PC-3 (cell line): ENCODE data around the gene OR1D5. TPM values are rescaled to one million over a fixed set of nuclear protein-coding genes. Genes with fewer than 3 reads are reported as not detected.

Experiments
- ATAC-seq: fragments of 200-7000 bp; cut with Tn5 transposase; 2 replicates; pipeline ENCODE4 v1.9.1; 2020; ENCODE audit warnings: mild to moderate bottlenecking, moderate library complexity
- BruUV-seq: library from RNA; stranded (reverse); fragments of 400-500 nt; replicated peaks from 2 replicates; lab custom pipeline; 2021; lab: Mats Ljungman, UMichigan
- CTCF ChIA-PET: fragments of 300-600 bp; sonication (Branson Sonifier 250); formaldehyde crosslinking; loops from one replicate; lab custom pipeline; 2022; ENCODE audit warnings: antibody characterized with exemption; lab: Charles Lee
- POLR2A ChIA-PET: fragments of 300-600 bp; sonication (Branson Sonifier 250); formaldehyde crosslinking; loops from one replicate; lab custom pipeline; 2022; ENCODE audit warnings: antibody characterized with exemption; ENCODE audit not compliant: unreplicated experiment; lab: Charles Lee
- DNase-seq: peaks from one replicate; pipeline ENCODE4 v3.0.0-alpha.2; 2015
- H2AFZ ChIP-seq: fragments of 300-600 bp; sonication (generic); 2 replicates; pipeline ENCODE4 v1.6.0; 2016; ENCODE audit warnings: antibody characterized with exemption, low read length
- H3F3A ChIP-seq: fragments of 300-600 bp; sonication (generic); one replicate; pipeline ENCODE4 v1.6.0; 2017; ENCODE audit warnings: antibody characterized with exemption, low read length, control low read depth, mild to moderate bottlenecking; ENCODE audit not compliant: unreplicated experiment
- H3K27ac ChIP-seq: fragments of 300-600 bp; sonication (generic); 2 replicates; pipeline ENCODE4 v1.5.1; 2016; ENCODE audit warnings: mild to moderate bottlenecking, low read length
- H3K27me3 ChIP-seq: fragments of 300-600 bp; sonication (generic); 2 replicates; pipeline ENCODE4 v1.6.1; 2016; ENCODE audit warnings: low read length, mixed read lengths
- H3K36me3 ChIP-seq: fragments of 300-600 bp; sonication (generic); 2 replicates; pipeline ENCODE4 v1.6.1; 2016; ENCODE audit warnings: low read depth, mixed run types, low read length, mixed read lengths
- H3K4me1 ChIP-seq: fragments of 300-600 bp; sonication (generic); 2 replicates; pipeline ENCODE4 v1.5.1; 2016; ENCODE audit warnings: low read length; ENCODE audit not compliant: insufficient read depth
- H3K4me2 ChIP-seq: fragments of 300-600 bp; sonication (generic); 2 replicates; pipeline ENCODE4 v1.6.0; 2016; ENCODE audit warnings: low read length
- H3K4me3 ChIP-seq: fragments of 300-600 bp; sonication (generic); 2 replicates; pipeline ENCODE4 v1.5.1; 2016; ENCODE audit warnings: mild to moderate bottlenecking, low read length, mixed read lengths
- H3K79me2 ChIP-seq: fragments of 300-600 bp; sonication (generic); 2 replicates; pipeline ENCODE4 v1.6.1; 2017; ENCODE audit warnings: low read length, mixed read lengths
- H3K9ac ChIP-seq: fragments of 300-600 bp; sonication (generic); 2 replicates; pipeline ENCODE4 v1.6.0; 2016; ENCODE audit warnings: mild to moderate bottlenecking, low read length
- H3K9me2 ChIP-seq: fragments of 300-600 bp; sonication (generic); replicated peaks from 2 replicates; pipeline ENCODE4 v1.6.1; 2016; ENCODE audit warnings: mixed run types, low read length, mixed read lengths
- H3K9me3 ChIP-seq: fragments of 300-600 bp; sonication (generic); 2 replicates; pipeline ENCODE4 v1.6.1; 2016; ENCODE audit warnings: low read length, mixed read lengths
- H4K20me1 ChIP-seq: fragments of 300-600 bp; sonication (generic); 2 replicates; pipeline ENCODE4 v1.6.1; 2016; ENCODE audit warnings: low read length, mixed read lengths
- CTCF ChIP-seq: fragments of 300-600 bp; sonication (generic); conservative IDR thresholded peaks from 2 replicates; pipeline ENCODE4 v1.5.1; 2017; ENCODE audit warnings: antibody characterized with exemption, low read depth, mild to moderate bottlenecking, low read length
- EZH2 ChIP-seq: fragments of 300-600 bp; sonication (generic); IDR thresholded peaks from one replicate; pipeline ENCODE4 v1.6.1; 2017; ENCODE audit warnings: antibody characterized with exemption, mild to moderate bottlenecking, low read length; ENCODE audit not compliant: unreplicated experiment
- EZH2phosphoT487 ChIP-seq: fragments of 300-600 bp; sonication (generic); IDR thresholded peaks from 2 replicates; pipeline ENCODE4 v1.6.1; 2018; ENCODE audit warnings: mild to moderate bottlenecking, antibody characterized with exemption, low read length, borderline replicate concordance
- intact Hi-C: fragments of 100-400 bp; cut with micrococcal nuclease; formaldehyde crosslinking; loops from 2 replicates; pipeline ENCODE4 v1.9.0; 2023
- total RNA-seq: library from RNA; depleted of rRNA; stranded (reverse); fragments of >200 nt; gene quantifications from 2 replicates; pipeline ENCODE4 v1.2.3, GENCODE V29; 2014

Gene OR1D5
- total RNA-seq, 1 experiment from 2014 or later = not detected

- Histone ChIP-seq H4K20me1 (no peaks in the 10 kb centered on the region), H3K27ac (no peak overlapping the region), H3K27me3 (no peaks in the 10 kb centered on the region), H3K9me2 (no peaks in the 10 kb centered on the region), H3K79me2 (no peaks in the 10 kb centered on the region), H3K9ac (no peak overlapping the region), H3K9me3 (no peaks in the 10 kb centered on the region), H3K4me3 (no peak overlapping the region), H3F3A (no peaks in the 10 kb centered on the region), H3K4me1 (peaks cover 9% of the 10 kb centered on the region), H3K36me3 (no peaks in the 10 kb centered on the region; the same call in 1 of the 2 replicates), H2AFZ (no peak overlapping the region), H3K4me2 (no peak overlapping the region)
- ATAC-seq (no peak), DNase-seq (no peak)
- intact Hi-C loops = no loop called here
- no TSS peak for BruUV-seq
- ChIA-PET CTCF (no interaction called here), POLR2A (no interaction called here)
- no peak for TF ChIP-seq EZH2phosphoT487
- no peak for TF ChIP-seq CTCF
- no peak for TF ChIP-seq EZH2
Observed at GRCh38 chr17:3029213-3029913, 34.0 kb downstream of the OR1D5 start.

- H2AFZ ChIP-seq = no peak overlapping the region
- H3F3A ChIP-seq = no peaks in the 10 kb centered on the region
- no peak overlapping the region for H3K4me2 ChIP-seq
- H3K27me3 ChIP-seq = no peaks in the 10 kb centered on the region
- H3K4me1 ChIP-seq = peaks cover 9% of the 10 kb centered on the region
- no peak overlapping the region for H3K9ac ChIP-seq
- no peak overlapping the region for H3K4me3 ChIP-seq
- TF ChIP-seq CTCF = no peak
- TF ChIP-seq EZH2phosphoT487 = no peak
- no peak for TF ChIP-seq EZH2
- no peaks in the 10 kb centered on the region for H3K79me2 ChIP-seq
- no peak for ATAC-seq
- H3K9me2 ChIP-seq = no peaks in the 10 kb centered on the region
- no peak for DNase-seq
- H3K27ac ChIP-seq = no peak overlapping the region
- H4K20me1 ChIP-seq = no peaks in the 10 kb centered on the region
- ChIA-PET POLR2A (no interaction called here), CTCF (no interaction called here)
- intact Hi-C loops = no loop called here
- no peaks in the 10 kb centered on the region for H3K9me3 ChIP-seq
- peaks cover 3% of the 10 kb centered on the region for H3K36me3 ChIP-seq
- no TSS peak for BruUV-seq
Observed at GRCh38 chr17:3027786-3028532, 35.4 kb downstream of the OR1D5 start.
